ENCODE data around the gene ECPAS. TPM values are rescaled to one million over a fixed set of nuclear protein-coding genes. Genes with fewer than 3 reads are reported as not detected.

The ECPAS gene
- total RNA-seq, 1 experiment from 2014 or later, result 71.1 TPM

- TF ChIP-seq CTCF (IDR thresholded peaks at IDR 0.05 in 2 of 3, conservative IDR thresholded peaks at IDR 0.05 in 1 of 3; ENCODE audit: borderline replicate concordance in 1 of 3, insufficient read depth in 1 of 3, low read depth in 2 of 3, low read length in 2 of 3) (no peak), YY1 (IDR thresholded peaks at IDR 0.05; ENCODE audit: extremely low read depth, insufficient replicate concordance, low read depth, low read length) (no peak), MAX (IDR thresholded peaks at IDR 0.05) (no peak), REST (IDR thresholded peaks at IDR 0.05; ENCODE audit: low read depth) (no peak), ATF3 (IDR thresholded peaks at IDR 0.05) (no peak), SIN3A (IDR thresholded peaks at IDR 0.05; ENCODE audit: low read depth) (no peak)
Measured at GRCh38 chr9:111330124-111330523, 154.1 kb downstream of the ECPAS start, which contains the start of gene OR2K2 (continued).

GRCh38 chr9:111320631-111321030, 163.6 kb downstream of the ECPAS start:
- H3K36me3 ChIP-seq (ENCODE audit: control insufficient read depth in 1 of 2, insufficient read depth in 2 of 2, low read length in 2 of 2), result no peaks in the 10 kb centered on the region
- BruUV-seq (replicated peaks), result no TSS peak
- intact Hi-C loops (cut with micrococcal nuclease), result no loop called here
- no peaks in the 10 kb centered on the region for H3K79me2 ChIP-seq (ENCODE audit: insufficient read depth, low read length)
- POLR2A ChIA-PET, result no interaction called here
- H2AFZ ChIP-seq (ENCODE audit: low read depth, low read length, poor library complexity, severe bottlenecking), result no peak overlapping the region
- RAD21 ChIA-PET (ENCODE audit: low non-redundant PET in 1 of 2, low total read pairs in 2 of 2, uncharacterized antibody in 2 of 2, unreplicated experiment in 2 of 2), result no interaction called here
- no peak overlapping the region for H3K27ac ChIP-seq (ENCODE audit: low read depth, low read length)
- no peaks in the 10 kb centered on the region for H4K20me1 ChIP-seq (ENCODE audit: insufficient read depth)
- ATAC-seq (no peak), DNase-seq (ENCODE audit: low read depth, low spot score) (no peak)
- no peaks in the 10 kb centered on the region for H3K9me3 ChIP-seq (ENCODE audit: control insufficient read depth in 1 of 2, insufficient read depth in 1 of 2, low read depth in 1 of 2, low read length in 2 of 2)
- no peak overlapping the region for H3K4me3 ChIP-seq (replicated peaks in 1 of 2; ENCODE audit: low read depth in 1 of 2, low read length in 2 of 2)
- H3K4me2 ChIP-seq (ENCODE audit: low read length), result no peak overlapping the region
- no peak overlapping the region for H3K9ac ChIP-seq (ENCODE audit: low read length)
- H3K27me3 ChIP-seq (ENCODE audit: insufficient read depth, low read length), result no peaks in the 10 kb centered on the region
- H3K4me1 ChIP-seq (ENCODE audit: control insufficient read depth in 1 of 2, insufficient read depth in 2 of 2, low read length in 2 of 2), result no peaks in the 10 kb centered on the region
- no peaks in the 10 kb centered on the region for H3K9me2 ChIP-seq (ENCODE audit: insufficient read depth)
- CTCF ChIA-PET, result no interaction called here
- TF ChIP-seq ZBTB33 (IDR thresholded peaks at IDR 0.05; ENCODE audit: extremely low read depth, insufficient replicate concordance, low read length) (no peak), ZNF274 (IDR thresholded peaks at IDR 0.05; ENCODE audit: low read depth, low read length) (no peak), SRF (IDR thresholded peaks at IDR 0.05; ENCODE audit: low read depth) (no peak), CTCF (IDR thresholded peaks at IDR 0.05 in 2 of 3, conservative IDR thresholded peaks at IDR 0.05 in 1 of 3; ENCODE audit: borderline replicate concordance in 1 of 3, insufficient read depth in 1 of 3, low read depth in 2 of 3, low read length in 2 of 3) (no peak)

Measured in HCT116 (cell line).